ES-I3 (cell line): ENCODE results near the gene NT5C2.

Experiments
- H3K36me3 ChIP-seq: 2 replicates; pipeline ENCODE4 v1.6.1; 2013; ENCODE audit warnings: mild to moderate bottlenecking, low read length, control low read depth, moderate library complexity; ENCODE audit not compliant: insufficient read depth
- H3K4me1 ChIP-seq: 2 replicates; pipeline ENCODE4 v1.6.1; 2013; ENCODE audit warnings: mild to moderate bottlenecking, control low read depth, low read length; ENCODE audit not compliant: insufficient read depth
- H3K9ac ChIP-seq: 2 replicates; pipeline ENCODE4 v1.6.1; 2013; ENCODE audit warnings: low read depth, mild to moderate bottlenecking, low read length, moderate library complexity
- H3K9me3 ChIP-seq: 2 replicates; pipeline ENCODE4 v1.6.1; 2013; ENCODE audit warnings: mild to moderate bottlenecking, low read length, moderate library complexity; ENCODE audit not compliant: control insufficient read depth, insufficient read depth

The NT5C2 gene

GRCh38 chr10:103089493-103089892, 103.6 kb downstream of the NT5C2 start:
- H3K4me1 ChIP-seq = no peaks in the 10 kb centered on the region
- no peak overlapping the region for H3K9ac ChIP-seq
- no peaks in the 10 kb centered on the region for H3K9me3 ChIP-seq
- peaks cover 39% of the 10 kb centered on the region for H3K36me3 ChIP-seq

DNA sequence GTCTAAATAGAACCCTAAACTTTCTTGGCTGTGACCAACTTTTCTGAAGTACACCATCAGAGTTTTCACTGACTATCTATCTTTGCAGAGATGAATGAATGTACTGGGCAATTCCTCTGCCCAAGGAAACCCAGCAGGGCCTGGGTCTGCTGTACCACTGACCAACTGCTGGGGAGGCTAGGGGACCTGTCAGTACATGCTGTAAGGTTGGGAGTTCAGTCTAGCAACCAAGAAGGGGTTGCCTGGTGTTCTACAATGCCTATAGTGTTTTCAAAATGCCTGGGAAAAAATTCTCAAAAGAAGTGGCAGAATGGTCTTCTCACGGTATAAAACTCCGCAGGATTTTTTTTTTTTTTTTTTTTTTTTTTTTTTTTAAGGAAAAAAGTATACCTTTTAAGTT, 106.3 kb downstream of the NT5C2 start:
- peaks cover 28% of the 10 kb centered on the region for H3K36me3 ChIP-seq
- no peaks in the 10 kb centered on the region for H3K4me1 ChIP-seq
- no peaks in the 10 kb centered on the region for H3K9me3 ChIP-seq
- H3K9ac ChIP-seq = no peak overlapping the region

GRCh38 chr10:103086261-103086660, 106.8 kb downstream of the NT5C2 start:
- H3K4me1 ChIP-seq = no peaks in the 10 kb centered on the region
- peaks cover 23% of the 10 kb centered on the region for H3K36me3 ChIP-seq
- no peak overlapping the region for H3K9ac ChIP-seq
- H3K9me3 ChIP-seq = no peaks in the 10 kb centered on the region

- peaks cover 10% of the 10 kb centered on the region; the same call in 1 of the 2 replicates for H3K36me3 ChIP-seq
- no peak overlapping the region for H3K9ac ChIP-seq
- no peaks in the 10 kb centered on the region for H3K9me3 ChIP-seq
- H3K4me1 ChIP-seq = no peaks in the 10 kb centered on the region
These were observed 109.1 kb downstream of the NT5C2 start for GRCh38 chr10:103083977-103084320.

DNA sequence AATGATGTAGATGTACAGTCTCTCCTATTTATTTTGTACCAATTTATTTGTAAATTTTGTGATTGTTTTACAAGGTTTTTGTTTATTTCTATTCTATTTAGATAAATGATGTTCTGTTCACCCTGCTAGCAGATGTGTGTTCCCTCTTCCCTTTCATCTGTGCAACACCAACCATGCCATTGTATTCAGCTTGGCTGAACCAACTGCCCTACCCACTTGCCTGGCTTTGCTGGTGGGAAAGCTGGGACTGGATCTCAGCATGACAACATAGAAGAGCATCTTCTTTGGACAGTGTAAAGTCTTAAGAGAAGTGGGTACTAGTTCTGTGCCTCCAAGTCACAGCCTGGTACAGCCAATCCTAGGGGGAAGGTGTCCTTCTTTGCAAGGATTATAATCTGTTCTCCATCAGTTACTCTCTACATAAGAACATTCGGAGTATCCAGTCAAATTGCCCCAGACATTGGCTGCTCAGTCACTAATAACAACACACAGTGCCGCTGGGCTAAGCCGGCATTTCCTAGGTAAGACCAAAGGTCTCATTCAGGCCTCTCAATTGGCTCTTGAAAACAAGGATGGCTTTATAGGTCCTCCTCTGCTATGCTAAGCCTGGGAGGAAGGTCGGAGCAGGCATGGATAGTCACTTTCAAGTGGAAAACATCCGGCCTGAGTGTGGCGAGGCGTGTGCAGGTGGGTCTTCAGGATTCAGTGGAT, 109.7 kb downstream of the NT5C2 start:
- Histone ChIP-seq H3K9ac (no peak overlapping the region), H3K4me1 (no peaks in the 10 kb centered on the region), H3K9me3 (no peaks in the 10 kb centered on the region), H3K36me3 (peaks cover 10% of the 10 kb centered on the region; the same call in 1 of the 2 replicates)

GRCh38 chr10:103082683-103083082, 110.4 kb downstream of the NT5C2 start:
- H3K9ac ChIP-seq = no peak overlapping the region
- peaks cover 10% of the 10 kb centered on the region; the same call in 1 of the 2 replicates for H3K36me3 ChIP-seq
- H3K4me1 ChIP-seq = no peaks in the 10 kb centered on the region

GRCh38 chr10:103080891-103081581, 112.0 kb downstream of the NT5C2 start:
- Histone ChIP-seq H3K4me1 (no peaks in the 10 kb centered on the region), H3K9ac (no peak overlapping the region), H3K9me3 (no peaks in the 10 kb centered on the region), H3K36me3 (peaks cover 10% of the 10 kb centered on the region; the same call in 1 of the 2 replicates)

More at GRCh38 chr10:103082683-103083082, 110.4 kb downstream of the NT5C2 start:
- no peaks in the 10 kb centered on the region for H3K9me3 ChIP-seq

DNA sequence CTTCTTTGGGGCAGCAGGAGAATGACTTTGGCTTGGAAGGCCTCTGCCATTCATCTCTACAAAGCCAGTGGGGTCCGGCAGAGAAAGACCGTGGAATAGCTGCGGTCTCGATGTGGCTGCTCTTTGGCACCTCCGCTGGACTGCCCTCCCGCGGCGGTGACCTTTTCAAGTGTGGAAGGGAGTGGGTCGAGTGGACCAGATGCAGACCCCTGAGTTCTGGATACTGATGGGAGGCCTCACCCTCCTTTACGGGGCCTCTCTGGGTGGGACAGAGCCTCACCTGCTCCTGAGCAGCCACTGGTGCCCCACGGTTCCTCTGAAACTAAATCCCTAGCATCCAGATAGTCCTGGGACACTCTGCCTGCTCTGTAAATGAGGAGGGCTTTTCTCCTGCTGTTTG, 113.1 kb downstream of the NT5C2 start:
- no peaks in the 10 kb centered on the region for H3K4me1 ChIP-seq
- H3K36me3 ChIP-seq = peaks cover 3% of the 10 kb centered on the region; the same call in 1 of the 2 replicates
- H3K9me3 ChIP-seq = no peaks in the 10 kb centered on the region
- no peak overlapping the region for H3K9ac ChIP-seq

DNA sequence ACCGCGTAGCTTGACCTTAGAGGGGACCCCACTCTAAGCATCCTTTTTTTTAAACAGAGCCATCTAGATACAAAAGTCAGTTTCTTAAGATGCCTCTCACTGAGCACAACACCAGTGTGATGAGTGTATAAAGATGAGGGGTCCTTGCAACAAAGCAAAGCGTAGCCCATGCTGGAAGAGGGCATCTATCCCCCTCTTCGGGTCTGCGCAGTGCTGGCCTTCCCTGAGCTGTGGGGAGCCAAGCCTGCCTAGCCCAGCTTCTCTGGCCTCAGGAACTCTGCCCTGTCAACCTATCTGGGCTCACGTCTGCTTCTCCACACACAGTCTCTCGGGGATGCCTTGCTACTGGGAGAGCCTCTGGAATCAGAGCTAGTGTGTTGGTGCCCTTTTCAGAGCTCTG, 114.0 kb downstream of the NT5C2 start:
- H3K9ac ChIP-seq = no peak overlapping the region
- H3K9me3 ChIP-seq = no peaks in the 10 kb centered on the region
- peaks cover 2% of the 10 kb centered on the region; the same call in 1 of the 2 replicates for H3K36me3 ChIP-seq
- no peaks in the 10 kb centered on the region for H3K4me1 ChIP-seq

- no peaks in the 10 kb centered on the region for H3K4me1 ChIP-seq
- peaks cover 2% of the 10 kb centered on the region; the same call in 1 of the 2 replicates for H3K36me3 ChIP-seq
- no peaks in the 10 kb centered on the region for H3K9me3 ChIP-seq
- H3K9ac ChIP-seq = no peak overlapping the region
These were observed 114.4 kb downstream of the NT5C2 start for GRCh38 chr10:103078676-103079075.

GRCh38 chr10:103078309-103078615, 114.8 kb downstream of the NT5C2 start:
- Histone ChIP-seq H3K4me1 (no peaks in the 10 kb centered on the region), H3K9ac (no peak overlapping the region), H3K36me3 (peaks cover 2% of the 10 kb centered on the region; the same call in 1 of the 2 replicates), H3K9me3 (no peaks in the 10 kb centered on the region)

DNA sequence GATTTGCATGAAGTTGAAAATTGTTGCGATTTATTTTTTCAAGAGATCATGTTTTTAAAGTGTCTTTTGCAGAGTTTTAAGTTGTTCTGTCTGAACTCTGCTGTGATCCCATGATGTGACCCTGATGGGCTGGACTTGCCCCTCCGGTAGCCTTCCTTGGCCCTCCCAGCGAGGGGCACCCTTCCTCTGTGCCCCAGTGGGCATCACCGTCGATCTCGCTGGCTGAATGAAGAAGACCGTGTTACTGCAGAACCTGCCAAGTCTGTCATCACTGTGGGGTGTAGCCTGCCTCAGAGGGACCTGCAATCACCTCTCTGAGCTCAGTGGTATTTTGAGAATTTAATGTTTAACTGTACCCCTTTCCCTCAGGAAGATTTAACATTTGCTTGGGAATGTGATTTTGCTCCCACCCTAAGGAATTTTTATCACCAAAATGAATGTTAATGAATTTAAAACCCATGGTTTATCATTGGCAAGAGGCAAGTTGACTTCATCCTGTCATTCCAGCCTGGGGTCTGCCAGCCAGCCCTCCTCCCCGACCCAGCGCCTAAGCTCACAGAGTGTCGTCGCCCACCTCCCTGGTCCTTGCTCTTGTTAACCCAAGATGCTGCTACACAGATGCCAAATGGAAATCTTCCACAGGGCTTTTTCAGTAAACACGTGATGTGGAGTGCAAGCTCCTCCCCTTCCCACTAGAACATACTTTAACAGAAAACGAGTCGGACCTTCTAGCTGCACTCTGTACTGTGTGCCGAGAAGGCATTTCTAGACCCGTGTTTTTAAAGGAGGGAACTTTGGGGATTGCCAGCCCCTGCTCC, 115.4 kb downstream of the NT5C2 start:
- no peaks in the 10 kb centered on the region for H3K4me1 ChIP-seq
- no peaks in the 10 kb centered on the region for H3K9me3 ChIP-seq
- H3K9ac ChIP-seq = no peak overlapping the region
- H3K36me3 ChIP-seq = peaks cover 2% of the 10 kb centered on the region; the same call in 1 of the 2 replicates

DNA sequence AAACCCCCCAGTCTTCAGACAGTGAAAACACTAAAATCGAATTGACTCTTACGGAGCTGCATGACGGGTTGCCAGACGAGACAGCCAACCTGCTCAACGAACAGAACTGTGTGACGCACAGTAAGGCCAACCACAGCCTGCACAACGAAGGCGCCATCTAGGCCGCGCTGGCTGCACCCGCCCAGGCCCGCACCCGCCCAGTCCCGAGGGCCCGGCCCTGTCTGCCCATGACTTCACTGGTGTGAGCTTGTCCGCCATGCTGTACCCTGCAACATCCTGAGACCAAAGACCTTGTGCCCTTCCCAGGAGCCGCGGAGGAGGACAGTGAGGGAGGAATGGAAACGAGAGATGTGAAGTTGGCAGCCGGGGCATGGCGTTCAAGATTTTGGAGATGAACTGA, 116.1 kb downstream of the NT5C2 start:
- H3K9me3 ChIP-seq = no peaks in the 10 kb centered on the region
- H3K9ac ChIP-seq = no peak overlapping the region
- no peaks in the 10 kb centered on the region for H3K4me1 ChIP-seq
- no peaks in the 10 kb centered on the region for H3K36me3 ChIP-seq

DNA sequence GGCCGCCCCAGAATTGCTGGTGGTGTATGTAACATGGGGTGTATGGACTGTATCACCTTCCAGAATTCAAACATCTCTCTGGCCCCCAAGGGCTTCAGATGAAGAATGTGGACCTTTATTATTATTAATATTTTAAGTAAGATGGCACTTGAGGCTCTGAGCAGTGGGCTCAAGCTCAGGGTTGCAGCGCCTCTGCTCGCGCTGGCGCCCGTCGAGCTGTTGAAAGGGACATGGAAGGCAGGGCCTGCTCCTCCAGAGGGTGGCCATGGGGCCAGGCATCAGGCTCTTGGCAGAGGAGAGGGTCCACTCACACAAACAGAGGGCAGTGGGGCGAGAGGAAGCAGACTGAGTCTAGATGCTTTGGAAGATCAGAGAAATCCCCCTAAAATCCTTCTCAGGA, 120.2 kb downstream of the NT5C2 start:
- Histone ChIP-seq H3K36me3 (no peaks in the 10 kb centered on the region), H3K9me3 (no peaks in the 10 kb centered on the region), H3K9ac (no peak overlapping the region), H3K4me1 (no peaks in the 10 kb centered on the region)
